ENCODE measurements around the gene BABAM2.

DNA sequence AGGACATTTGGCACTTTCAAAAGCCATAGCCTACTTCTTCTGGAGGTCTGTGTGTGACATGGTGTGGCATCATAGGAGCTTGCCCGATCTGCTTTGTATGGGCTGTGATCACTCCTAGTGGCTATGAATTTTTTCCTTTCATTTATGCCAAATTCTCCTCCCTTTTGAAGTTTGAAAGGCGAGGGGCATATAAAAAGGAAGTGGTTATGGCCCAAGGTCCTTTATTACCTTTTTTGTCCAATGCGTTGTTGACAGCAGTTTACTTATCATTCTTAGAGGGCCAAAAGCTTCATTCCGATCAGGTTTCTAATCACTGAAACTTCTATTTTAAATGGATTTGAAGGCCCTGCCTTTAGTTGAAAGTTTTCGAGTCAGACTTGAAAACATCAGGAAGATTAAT is 277.8 kb downstream of the BABAM2 start:
- TF ChIP-seq, protein P1, sequence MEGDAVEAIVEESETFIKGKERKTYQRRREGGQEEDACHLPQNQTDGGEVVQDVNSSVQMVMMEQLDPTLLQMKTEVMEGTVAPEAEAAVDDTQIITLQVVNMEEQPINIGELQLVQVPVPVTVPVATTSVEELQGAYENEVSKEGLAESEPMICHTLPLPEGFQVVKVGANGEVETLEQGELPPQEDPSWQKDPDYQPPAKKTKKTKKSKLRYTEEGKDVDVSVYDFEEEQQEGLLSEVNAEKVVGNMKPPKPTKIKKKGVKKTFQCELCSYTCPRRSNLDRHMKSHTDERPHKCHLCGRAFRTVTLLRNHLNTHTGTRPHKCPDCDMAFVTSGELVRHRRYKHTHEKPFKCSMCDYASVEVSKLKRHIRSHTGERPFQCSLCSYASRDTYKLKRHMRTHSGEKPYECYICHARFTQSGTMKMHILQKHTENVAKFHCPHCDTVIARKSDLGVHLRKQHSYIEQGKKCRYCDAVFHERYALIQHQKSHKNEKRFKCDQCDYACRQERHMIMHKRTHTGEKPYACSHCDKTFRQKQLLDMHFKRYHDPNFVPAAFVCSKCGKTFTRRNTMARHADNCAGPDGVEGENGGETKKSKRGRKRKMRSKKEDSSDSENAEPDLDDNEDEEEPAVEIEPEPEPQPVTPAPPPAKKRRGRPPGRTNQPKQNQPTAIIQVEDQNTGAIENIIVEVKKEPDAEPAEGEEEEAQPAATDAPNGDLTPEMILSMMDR (IDR thresholded peaks at IDR 0.05 in 4 of 5, conservative IDR thresholded peaks at IDR 0.05 in 1 of 5) = no peak
- TF ChIP-seq POLR2A (IDR thresholded peaks at IDR 0.05) = no peak

All from gastrocnemius medialis (tissue), 4 donors.